ENCODE data around the gene TEAD3. TPM values are rescaled to one million over a fixed set of nuclear protein-coding genes. Genes with fewer than 3 reads are reported as not detected.

Gene TEAD3
- total RNA-seq, 1 experiment from 2014 or later, result 27.0 TPM

- no peaks in the 10 kb centered on the region for H3K9me3 Mint-ChIP-seq
- DNase-seq, result peak; percentile 48
- no peaks in the 10 kb centered on the region for H3K36me3 Mint-ChIP-seq (ENCODE audit: insufficient read depth in 1 of 3, low read depth in 3 of 3)
Observed at GRCh38 chr6:35505999-35506412, 9.1 kb upstream of the TEAD3 start.

More at GRCh38 chr6:35505999-35506412, 9.1 kb upstream of the TEAD3 start:
- H3K23me2 ChIP-seq (ENCODE audit: insufficient read length, low read depth, low read length, poor library complexity, severe bottlenecking), result no peaks in the 10 kb centered on the region
- H4K20me1 ChIP-seq (ENCODE audit: control insufficient read depth, insufficient read depth, insufficient read length), result no peaks in the 10 kb centered on the region
- no peaks in the 10 kb centered on the region for H3K79me1 ChIP-seq (ENCODE audit: insufficient read depth, low read depth, low read length, poor library complexity, severe bottlenecking)
- no peaks in the 10 kb centered on the region for H3K27me3 ChIP-seq (ENCODE audit: insufficient read depth, low read length)
- Mint-ChIP-seq H3K4me3 (no peak overlapping the region; a peak in 1 of 5 replicates), H3K27me3 (ENCODE audit: low read depth) (peaks cover 24% of the 10 kb centered on the region), H3K27ac (no peak overlapping the region), H3K4me1 (peaks cover 35 to 52% of the 10 kb centered on the region in 2 experiments)
- no peaks in the 10 kb centered on the region for H3K79me2 ChIP-seq (ENCODE audit: insufficient read depth, low read length)
- no peak overlapping the region for H3T11ph ChIP-seq (ENCODE audit: low read length)
- no peak overlapping the region for H4K8ac ChIP-seq (replicated peaks; ENCODE audit: insufficient read length, low read depth, low read length)
- H3K56ac ChIP-seq (ENCODE audit: insufficient read length, low read depth, low read length), result no peak overlapping the region
- peak overlapping the region; percentile 43 for H3K18ac ChIP-seq (ENCODE audit: insufficient read length, low read depth, low read length)
- no peak overlapping the region for H2BK20ac ChIP-seq (ENCODE audit: low read depth, low read length, poor library complexity, severe bottlenecking)
- no peak overlapping the region for H4K91ac ChIP-seq (ENCODE audit: insufficient read length, low read depth, low read length)
- no peak overlapping the region for H2BK5ac ChIP-seq (ENCODE audit: insufficient read length, low read length)
- H3K4me1 ChIP-seq (ENCODE audit: insufficient read depth, low read length), result peaks cover 8% of the 10 kb centered on the region; the same call in 1 of the 2 replicates
- H3K4ac ChIP-seq (ENCODE audit: low read depth, low read length), result no peak overlapping the region
- H4K5ac ChIP-seq (ENCODE audit: insufficient read length, low read depth, low read length), result no peak overlapping the region
- no peak overlapping the region for H3K9ac ChIP-seq (ENCODE audit: extremely low read depth, insufficient read length, low read length)
- no peak overlapping the region for H3K23ac ChIP-seq (ENCODE audit: insufficient read length, low read depth, low read length)
- TF ChIP-seq CTCF (conservative IDR thresholded peaks at IDR 0.05), result no peak
- no peak overlapping the region for H2BK12ac ChIP-seq (ENCODE audit: insufficient read length, low read depth, low read length)
- H3K27ac ChIP-seq (ENCODE audit: insufficient read length, low read depth, low read length), result no peak overlapping the region
- peak overlapping the region; percentile 10 for H3K4me2 ChIP-seq (ENCODE audit: insufficient read depth, insufficient read length, low read length)
- H2AK5ac ChIP-seq (ENCODE audit: insufficient read length, low read length), result no peak overlapping the region
- no CpG with 5 or more reads among the region's 21 CpGs for WGBS (ENCODE audit: extremely low coverage, insufficient read length, low lambda C conversion rate)
- H3K14ac ChIP-seq (ENCODE audit: insufficient read depth, low read length), result peak overlapping the region; percentile 2; the same call in 1 of the 2 replicates
- H3K9me3 ChIP-seq (ENCODE audit: control insufficient read depth, low read depth, low read length), result no peaks in the 10 kb centered on the region
- no peak overlapping the region for H2AFZ ChIP-seq (ENCODE audit: low read length)
- H2BK120ac ChIP-seq (ENCODE audit: low read depth, low read length, poor library complexity, severe bottlenecking), result no peak overlapping the region
- no peak overlapping the region for H2BK15ac ChIP-seq (ENCODE audit: low read depth, low read length)
